Stimulated activated CD4-positive, alpha-beta T cell treated with anti-CD3 and anti-CD28 coated beads, Interleukin-12 subunit alpha, Interleukin-12 subunit beta, amount 100 ng/mL, for 24 hours (primary cell): ENCODE measurements around the gene MPZ.
"Not testable (repeated sequence)": the region's sequence is repeated elsewhere in the genome, so short reads cannot be mapped to it uniquely, and the experiment has no call there.

Experiments
- DNase-seq, 2 experiments: peaks; one replicate each; pipeline ENCODE4 v3.0.0-alpha.2; 2020; ENCODE audit warnings: low read depth in 2 of 2

Gene MPZ

DNA sequence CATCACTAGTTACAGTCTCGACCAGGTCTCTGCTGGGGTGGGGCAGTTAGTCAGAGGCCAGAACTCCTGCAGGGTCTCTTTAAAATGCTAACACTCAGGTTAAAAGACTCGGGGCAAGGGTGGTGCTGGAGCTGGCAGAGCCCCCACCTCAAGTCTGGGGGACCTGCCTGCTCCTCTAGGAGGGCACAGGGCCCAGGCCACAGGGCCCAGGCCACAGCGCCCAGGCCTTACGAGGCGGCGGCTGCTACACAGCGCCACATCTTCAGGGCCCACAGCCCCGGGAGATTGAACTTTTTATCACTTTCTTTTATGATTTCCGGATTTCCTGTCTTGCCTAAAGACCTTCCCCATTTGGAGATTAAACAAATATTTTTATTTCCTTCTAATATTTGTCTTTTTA is 10.4 kb downstream of the MPZ start:
- DNase-seq = no peak

DNA sequence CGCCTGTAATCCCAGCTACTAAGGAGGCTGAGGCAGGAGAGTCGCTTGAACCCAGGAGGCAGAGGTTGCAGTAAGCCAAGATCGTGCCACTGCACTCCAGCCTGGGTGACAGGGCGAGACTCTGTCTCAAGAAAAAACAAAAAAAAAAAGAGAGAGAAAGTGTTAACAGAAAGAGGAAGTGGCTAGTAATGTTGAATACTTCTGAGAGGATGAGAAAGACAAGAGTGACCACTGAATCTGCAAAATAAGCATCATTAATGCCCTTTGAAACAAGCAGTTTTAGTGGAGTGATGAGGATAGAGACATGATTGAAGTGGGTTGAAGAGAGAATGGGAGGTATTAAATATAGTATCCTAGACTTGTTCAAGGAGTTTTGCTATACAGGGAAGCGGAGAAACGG is 11.7 kb downstream of the MPZ start:
- no peak for DNase-seq

DNA sequence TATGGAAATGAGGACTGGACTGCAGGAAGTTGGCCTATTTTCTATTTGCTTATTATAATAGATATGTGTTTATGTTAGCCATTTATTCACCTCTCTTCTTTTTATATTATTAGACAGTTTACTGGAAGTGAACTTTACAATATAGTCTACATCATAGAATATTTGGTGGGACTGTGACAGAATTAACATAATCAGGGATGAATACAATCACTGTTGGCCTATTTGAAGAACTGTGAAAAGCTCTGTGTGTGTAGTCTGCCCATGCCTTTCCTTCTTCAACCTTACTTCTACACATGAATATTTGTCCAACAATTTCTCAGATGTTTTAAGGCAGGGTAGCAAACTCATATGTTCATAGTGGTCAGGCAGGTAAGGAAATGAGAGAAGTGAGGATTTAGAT is 12.4 kb downstream of the MPZ start:
- DNase-seq = no peak

DNA sequence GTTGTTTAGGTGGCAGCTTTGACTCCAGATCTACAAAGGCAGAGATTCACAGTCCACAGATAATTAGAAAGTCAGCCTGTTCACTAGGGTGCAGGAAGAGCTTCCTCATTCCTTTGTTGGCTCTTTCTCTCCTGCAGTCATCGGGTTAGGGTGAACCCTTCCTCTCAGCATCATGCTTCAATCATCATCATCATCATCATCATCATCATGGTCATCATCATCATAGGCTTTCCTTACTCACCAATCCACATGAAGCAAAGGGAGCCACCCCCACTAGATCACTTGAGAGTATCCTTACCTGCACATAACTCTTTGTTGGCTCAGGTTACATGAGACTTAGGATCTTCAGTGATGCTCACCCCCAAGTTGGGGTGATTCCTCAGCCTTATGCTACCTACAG is 19.0 kb downstream of the MPZ start:
- DNase-seq = no peak

DNA sequence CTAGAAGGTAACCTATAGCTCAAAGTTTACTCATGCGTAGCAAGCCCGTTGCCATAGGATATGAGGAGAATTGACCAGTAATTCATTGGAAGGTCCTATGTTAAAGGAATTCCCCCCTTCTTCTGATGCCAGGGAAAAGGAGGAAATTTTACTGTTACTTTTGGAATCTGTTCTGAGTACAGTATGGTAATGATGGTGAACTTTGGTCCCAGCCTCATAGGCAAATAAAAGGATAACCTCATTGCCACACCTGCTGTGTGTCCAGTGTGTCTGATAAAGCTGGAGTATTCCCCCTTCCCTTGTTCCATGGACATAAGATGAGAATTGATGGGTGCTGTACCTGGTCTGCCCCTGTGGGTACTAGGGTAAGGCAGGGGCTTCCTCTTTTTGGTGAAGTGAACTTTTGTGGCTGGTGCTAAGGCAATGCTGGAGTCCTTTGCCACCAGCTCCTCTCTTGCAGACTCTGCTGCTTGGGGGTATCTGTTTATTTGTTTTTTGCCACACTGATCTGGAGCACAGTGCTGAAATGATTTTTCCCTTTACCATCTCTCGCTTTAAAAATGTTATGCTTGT is 22.2 kb downstream of the MPZ start:
- no peak for DNase-seq

DNA sequence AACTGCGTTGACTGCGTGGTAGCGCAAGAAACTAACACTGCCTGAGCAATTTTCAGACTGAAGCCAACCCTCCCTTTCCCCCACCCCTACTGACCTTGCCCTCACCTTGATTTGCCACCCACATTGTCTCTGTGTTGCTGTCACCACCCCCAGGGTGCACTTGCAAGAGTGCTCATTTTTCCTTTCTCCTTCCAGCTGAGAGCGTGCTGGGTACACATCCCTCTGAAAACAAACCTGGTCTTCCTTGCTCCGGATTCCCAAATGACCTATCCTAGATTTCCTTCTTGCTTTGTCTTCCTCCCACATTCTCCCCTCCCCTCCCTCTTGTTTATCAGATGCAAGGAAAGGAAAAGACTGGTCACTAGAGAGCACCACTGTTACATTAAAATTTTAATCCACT is 24.2 kb downstream of the MPZ start:
- DNase-seq = no peak

DNA sequence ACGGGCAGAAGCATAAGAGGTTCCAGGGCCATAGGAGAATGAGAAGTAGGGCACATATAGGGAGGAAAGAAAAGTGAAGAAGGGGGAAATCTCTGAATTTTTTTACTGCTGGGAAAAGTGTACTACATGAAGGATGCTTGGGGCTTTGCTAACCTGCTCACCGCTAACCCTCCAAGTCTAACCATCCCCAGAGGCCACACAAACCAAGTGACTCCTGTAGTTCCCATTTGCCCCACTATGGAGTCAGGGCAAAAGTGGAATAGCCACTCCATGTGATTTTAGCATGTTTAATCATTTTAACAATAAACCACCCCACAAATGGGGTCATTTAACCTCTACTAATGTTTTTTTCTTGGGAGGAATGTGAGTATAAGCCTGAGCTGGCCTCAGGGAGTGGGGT is 24.7 kb downstream of the MPZ start:
- DNase-seq = no peak

DNA sequence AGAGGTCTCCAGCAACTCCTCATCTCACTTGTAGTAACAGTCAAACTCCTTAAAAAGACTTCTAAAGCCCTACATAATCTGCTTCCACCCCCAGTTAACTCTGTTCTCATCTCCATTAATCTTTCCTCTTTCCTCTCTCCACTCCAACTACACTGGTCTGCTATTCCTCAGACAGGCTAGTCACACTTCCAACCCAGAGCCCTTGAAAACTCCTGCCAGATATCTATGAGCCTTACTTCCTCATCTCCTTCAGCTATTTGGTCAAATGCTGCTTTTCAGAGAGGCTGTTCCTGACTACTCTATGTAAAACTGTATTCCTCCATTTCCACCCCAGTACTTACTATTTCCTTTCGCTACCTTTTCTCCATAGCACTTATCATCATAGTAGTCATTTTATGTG is 26.8 kb downstream of the MPZ start:
- no peak for DNase-seq

DNA sequence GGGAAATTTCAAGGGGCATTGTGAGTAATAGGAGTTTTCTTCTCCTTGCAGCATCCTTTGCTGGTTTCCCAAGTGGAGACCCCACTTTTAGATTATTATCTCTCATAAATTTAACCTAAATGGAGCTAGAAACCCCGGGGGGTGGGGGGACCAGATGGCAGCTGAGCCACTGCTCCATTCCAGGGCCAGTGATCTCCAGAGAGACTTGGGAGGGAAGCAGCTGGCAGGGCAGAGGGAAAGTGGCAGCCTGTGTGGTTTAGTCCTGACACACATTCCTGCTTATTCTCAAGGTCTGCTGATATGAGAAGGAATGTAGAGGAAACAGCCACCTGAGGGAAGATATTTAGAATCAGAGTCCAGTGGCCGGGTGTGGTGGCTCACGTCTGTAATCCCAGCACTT is 34.9 kb downstream of the MPZ start:
- no peak for DNase-seq

DNA sequence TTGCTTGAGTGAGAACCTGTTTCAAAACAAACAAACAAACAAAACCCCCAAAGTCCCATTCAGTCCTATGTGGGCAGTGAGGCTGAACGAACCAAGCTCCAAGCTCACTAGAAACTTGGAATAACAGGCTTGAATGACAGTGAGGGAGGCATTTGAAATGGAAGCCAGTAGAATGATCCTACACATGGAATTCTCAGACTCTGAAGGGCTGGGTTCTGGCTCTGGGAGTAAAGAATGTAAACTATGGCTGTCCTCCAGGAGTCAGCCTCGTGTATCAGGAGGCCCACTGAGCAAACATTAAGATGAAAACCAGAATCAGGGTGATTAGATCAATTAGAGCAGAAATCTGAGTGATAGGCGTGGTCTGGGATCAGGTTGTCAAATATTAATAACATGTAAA is 36.4 kb downstream of the MPZ start:
- no peak for DNase-seq

DNA sequence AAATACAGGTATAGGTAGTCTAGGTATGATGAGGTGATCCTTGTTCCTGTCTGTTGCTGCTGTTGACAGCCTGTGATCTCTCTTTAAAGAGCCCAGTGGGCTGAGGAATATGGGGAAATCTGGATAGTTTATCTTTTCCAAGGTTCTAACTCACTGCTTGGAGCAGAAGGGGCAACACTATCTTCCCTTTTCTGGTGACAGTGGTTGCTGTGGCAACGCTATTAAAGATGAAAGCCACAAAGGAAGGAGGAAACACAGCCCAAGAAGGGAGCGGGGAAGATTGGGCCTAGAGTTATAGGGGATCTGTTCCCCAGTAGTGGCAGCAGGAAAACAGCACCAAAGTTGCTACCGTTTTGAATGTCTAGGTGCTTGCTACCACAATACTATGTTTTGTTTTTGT is 42.4 kb downstream of the MPZ start:
- no peak for DNase-seq

DNA sequence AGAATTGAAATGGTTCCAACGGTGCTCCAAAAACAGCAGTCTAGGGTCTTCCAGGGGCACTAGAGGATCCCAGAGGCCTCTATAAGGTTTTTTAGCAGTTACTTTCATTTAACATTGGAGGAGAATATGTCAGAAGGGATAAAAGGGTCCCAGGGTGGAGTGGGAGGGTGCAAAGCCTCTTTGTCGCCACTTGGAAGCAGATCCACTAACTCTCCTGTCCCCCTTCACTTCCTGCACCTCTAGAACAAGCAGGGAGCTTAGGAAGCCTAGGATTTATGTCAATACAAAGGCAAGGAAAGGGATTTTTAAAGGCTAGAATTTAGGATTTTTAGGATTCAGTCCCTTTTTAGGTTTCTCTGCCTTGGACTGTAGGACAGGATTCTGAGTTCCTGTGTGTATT is 42.9 kb downstream of the MPZ start:
- no peak for DNase-seq

DNA sequence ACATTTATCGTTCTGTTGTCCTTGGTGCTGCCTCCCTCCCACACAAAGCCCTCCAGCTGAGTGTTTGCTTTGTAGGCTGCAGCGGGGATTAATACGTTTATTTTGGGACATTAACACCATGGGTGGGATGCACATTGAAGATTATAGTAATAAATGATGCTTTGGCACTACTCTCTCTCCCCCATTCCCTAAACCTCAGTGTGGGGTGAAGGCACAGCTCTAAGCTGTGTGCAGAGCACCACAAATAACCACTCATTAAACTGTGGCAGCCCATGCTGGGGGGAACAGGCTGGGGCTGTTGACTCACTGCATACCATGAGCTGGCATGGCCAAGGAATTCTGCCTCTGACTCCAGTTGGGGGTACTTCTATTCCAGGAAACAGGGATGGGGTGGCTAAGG is 43.6 kb downstream of the MPZ start:
- no peak for DNase-seq

DNA sequence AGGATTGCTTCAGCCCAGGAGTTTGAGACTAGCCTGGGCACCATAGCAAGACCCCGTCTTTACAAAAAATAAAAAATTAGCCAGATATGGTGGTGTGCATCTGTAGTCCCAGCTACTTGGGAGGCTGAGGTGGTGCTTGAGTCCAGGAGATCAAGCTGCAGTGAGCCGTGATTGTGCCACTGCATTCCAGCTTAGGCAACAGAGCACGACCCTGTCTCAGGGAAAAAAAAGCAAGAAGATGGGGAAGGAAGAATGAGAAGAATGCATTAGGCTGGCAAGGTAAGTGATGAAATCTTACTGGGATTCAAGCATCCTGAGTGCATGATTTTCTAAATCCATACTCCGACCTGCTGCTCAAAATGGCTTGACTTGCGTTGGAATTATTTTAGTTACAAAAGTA is 44.5 kb downstream of the MPZ start:
- no peak for DNase-seq

DNA sequence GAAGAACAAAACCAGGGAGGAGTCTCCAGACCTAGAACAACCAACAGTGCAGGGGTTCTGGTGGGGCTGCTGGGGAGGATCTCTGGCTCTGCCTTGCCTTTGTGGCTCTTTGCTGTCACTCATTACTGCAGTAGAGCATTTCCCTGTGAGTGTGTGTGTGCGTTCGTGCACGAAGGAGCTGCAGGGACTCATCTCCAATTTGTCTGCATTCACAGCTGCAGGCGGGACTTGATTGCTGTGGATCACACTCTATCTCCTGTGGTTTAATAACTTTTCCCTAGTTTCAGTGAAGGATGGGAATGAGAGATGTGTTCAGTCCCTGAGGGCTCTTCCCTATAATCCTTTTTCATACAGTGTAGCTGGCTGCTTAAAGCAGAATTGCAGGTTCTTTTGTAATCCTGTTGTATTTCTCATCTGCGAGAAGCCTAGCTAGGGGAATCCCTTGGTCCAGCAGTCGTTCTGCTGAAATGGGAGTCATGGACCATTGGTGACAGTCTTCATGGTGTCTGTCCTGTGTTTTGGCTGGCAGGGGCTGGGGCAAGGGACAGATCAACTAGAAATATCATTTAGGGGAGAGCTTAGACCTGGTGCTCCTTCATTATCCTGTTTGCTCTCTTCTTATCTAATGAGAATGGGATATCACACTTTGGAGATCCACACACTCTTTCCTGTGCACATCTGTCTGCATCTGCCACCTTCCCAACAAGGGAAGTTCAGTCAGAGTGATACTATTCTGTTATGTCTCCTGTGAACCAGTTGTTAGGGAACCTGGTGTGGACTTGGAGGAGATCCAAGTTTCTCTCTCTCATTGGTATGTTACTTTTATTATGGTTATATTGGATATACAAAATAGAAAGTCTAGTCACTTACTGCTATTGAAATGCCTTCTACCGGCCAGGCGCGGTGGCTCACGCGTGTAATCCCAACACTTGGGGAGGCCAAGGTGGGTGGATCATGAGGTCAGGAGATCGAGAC is 48.2 kb downstream of the MPZ start:
- no peak for DNase-seq

DNA sequence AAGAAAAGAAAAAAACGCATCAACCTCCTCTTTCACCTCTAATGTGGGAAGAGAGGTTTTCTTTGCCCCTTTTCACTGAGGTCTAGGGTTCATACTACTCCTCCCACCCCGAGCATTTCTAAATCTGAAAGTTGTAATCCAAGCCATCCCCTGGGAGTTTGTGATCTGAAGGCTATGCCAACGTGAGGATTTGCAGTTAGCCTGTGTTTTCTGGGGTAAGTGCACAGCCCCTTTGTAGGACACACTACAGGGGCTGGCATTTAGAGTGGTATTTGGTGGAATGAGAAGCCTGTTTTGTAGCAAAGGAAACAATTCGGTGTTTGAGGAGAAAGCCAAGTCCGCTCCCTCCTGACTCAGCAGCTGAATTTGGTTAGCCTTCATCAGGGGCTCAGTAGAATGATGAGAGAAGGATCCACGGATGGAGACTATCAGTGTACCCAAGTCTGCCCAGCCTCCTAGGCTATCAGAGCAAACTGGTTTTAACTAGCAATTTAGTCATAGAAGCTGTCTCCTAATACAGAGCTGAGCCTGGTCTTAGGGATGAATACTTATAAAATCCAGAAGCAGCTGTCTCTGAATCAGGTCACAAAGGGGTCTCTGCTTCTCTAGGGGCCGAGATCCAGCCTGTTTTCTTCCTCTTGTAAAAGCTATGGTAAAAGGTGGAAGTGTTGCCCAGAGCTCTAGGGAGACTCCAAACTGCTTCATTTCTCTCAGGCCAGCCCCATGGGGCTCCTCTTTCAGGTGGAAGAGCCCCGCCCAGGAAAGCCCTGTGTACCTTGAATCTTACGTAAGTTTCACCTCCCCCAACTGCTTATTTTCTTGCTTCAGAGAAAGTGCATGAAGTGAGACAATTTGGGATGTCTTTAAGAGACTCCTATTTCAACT is 49.1 kb downstream of the MPZ start:
- no peak for DNase-seq

DNA sequence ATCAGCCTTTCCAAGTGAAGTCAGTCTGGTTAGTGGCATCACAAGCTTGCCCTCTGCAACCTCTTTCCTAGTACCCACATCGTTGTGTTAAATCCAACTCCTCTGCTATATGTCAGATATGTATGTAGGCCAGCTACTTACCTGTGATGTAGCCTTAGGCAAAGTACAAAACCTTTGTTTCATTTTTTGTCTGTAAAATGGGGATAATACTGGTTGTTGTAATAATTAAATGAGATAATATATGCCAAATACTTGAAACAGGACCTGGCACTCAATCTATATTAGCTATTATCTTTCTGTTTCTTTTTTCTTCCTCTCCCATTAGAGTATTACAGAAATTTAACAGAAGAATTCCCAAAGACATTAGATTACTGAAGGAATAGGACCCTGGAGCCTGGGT is 50.0 kb downstream of the MPZ start:
- DNase-seq = no peak

DNA sequence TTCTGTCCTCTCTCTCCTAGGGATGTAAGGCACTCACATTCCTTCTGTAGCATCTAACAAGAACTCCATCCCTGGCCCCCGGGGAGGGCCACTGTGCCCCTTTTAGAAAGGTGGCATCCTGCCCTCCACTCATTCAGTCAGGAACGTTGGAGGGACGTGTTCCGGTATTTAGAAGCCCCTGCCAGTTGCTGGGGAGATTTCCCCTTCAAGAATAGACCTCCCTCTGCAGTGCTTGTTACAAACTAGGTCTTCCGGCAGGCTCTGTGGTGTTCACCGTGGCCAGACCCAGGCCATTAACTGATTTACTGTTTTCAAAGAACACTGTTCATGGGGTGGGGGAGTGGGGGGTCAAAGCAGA is 50.4 kb downstream of the MPZ start:
- no peak for DNase-seq

DNA sequence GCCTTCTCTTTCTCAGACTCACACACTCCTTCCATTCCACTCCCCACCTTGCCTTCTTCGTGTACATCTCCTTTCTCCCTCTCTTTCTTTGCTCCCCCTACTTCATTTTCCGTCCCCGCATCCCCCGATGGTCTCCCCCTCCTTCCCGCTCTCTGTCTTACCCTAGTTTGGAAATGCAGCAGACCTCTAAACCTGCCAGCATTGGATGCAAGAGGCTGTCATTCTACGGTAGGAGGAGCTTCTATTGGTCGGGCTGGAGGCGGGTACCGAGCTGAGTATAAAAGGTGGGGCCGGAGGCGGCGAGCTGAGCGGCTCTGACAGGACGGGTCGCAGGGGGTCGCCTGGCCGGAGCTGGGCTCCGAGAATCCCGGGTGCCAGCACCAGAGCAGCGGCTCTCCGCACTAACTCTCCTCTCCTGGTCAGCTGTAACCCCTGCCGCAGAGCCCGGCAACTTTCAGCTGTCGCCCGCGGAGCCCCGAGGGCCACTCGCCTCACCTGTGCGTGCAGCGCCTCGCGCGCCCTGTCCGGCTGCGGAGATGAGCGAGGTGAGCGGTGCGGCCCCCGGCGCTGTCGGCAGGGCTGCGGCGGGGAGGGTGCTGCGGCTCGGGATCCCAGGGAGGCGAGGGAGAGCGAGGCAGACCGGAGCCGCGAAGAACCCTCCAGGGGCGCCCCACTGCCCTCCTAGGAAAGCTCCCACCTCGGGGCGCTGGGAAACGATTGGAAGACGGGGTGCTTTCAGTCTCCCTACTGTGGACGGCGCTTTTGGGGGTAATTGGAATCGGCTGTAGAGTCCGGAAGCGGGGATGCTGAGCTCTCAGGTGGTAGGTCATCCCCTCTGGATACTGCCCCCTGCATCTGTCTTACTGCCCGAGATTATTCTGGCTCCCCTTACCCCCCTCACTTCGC is 51.1 kb downstream of the MPZ start, which contains the start of gene PCP4L1:
Gene PCP4L1, plus strand, starts transcription at position 307 of the 906 bp plus-strand sequence. Its CDS starts 230 bp downstream, at position 537.
- DNase-seq = peak; percentile 10 to 35

DNA sequence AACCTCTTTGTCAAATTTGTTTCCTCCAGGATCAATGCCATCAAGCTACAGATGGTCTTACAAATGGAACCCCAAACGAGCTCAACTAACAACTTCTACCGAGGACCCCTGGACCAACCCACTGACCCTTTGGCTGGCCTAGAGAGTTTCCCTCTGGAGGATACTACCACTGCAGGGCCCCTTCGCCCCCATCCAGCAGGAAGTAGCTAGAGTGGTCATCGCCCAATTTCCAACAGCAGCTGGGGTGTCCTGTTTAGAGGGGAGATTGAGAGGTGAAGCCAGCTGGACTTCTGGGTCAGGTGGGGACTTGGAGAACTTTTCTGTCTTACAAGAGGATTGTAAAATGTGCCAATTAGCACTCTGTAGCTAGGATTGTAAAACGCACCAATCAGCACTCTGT is 52.7 kb downstream of the MPZ start:
- DNase-seq = not testable (repeated sequence)

DNA sequence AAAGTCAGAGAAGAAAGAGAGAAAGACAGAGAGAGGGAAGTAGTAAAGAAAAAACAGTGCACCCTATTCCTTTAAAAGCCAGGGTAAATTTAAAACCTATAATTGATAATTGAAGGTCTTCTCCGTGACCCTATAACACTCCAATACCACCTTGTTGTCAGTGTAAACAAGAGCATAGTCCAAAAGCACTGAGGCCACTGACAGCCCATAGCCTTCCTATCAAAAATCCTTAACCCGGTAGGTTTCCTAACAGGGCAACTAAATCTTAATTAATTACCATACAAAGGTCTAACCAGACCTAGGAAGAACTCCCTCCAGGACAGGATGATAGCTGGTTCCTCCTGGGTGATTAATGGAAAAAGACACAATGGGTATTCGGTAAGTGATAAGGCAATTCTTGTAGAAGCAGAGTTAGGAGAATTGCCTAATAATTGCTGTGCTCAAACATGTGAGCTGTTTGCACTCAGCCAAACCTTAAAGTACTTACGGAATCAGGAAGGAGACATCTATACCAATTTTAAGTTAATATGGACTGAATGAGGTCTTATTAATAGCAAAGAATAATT is 53.7 kb downstream of the MPZ start:
- not testable (repeated sequence) for DNase-seq
